ENCODE data around the gene SHLD2. TPM values are rescaled to one million over a fixed set of nuclear protein-coding genes. Genes with fewer than 3 reads are reported as not detected.

The SHLD2 gene
- polyA plus RNA-seq, result 10 to 100 TPM; 19.6 to 34.4 (median 27.2) TPM
- long read RNA-seq, donor 1, partial matches to known transcripts, result 11 of 24 reads
- long read RNA-seq, donor 1, other reads (novel, unspliced or antisense), result 10 of 24 reads
- long read RNA-seq, donor 2, result 0 reads
- long read RNA-seq, donor 3, partial matches to known transcripts, result 5 of 6 reads
- long read RNA-seq, donor 3, other reads (novel, unspliced or antisense), result 0 of 6 reads
- long read RNA-seq, donor 4, result 0 reads
- long read RNA-seq, donor 5, partial matches to known transcripts, result 0 of 2 reads
- long read RNA-seq, donor 5, other reads (novel, unspliced or antisense), result 0 of 2 reads
- long read RNA-seq, donor 6, partial matches to known transcripts, result 48 of 51 reads
- long read RNA-seq, donor 6, other reads (novel, unspliced or antisense), result 0 of 51 reads
- long read RNA-seq, donor 7, result 0 reads
- long read RNA-seq, donor 8, result 0 reads
- long read RNA-seq, donor 9, result 0 reads
- long read RNA-seq, donor 10, result 0 reads

DNA sequence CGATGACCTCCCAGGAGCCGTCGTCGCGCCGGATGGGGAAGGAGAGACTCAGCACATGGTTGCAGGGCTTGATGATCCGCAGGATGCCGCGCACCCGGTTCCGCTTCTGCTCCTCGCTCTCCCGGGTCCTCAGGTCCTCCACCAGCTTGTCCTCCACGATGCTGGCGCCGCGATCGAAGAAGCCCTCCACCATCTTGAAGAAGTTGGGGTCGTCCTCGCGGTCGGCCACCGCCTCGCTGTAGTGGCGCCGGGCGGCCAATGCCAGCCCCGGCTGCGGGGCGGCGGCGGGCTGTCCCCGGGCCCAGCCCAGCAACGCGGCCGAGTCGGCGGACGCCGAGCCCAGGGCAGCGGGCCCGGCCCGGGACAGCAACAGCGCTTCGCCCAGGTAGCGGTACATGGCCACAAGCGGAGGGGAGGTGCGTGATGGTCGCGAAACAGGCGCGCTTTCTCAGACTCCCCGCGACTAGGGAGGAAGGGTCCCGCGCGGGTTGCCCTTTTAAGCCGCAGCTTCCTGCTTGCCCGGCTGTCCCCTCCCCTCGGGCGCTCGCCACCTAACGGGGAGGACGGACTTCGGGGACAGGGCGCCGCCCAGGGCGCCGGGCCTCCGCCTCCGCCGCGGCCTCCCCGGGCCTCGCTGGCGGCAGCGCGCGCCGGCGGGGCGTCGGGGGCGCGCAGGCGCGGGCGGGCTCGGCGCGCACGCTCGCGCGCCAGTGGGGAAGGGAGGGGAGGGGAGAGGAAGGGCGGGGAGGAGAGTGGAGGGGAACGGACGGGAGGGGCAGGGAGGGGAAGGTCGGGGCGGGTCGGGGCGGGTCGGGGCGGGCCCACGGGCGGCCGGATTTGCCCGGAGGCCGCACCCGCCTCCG lies at the start of gene SHLD2, which contains the start of gene GLUD1:
Gene SHLD2, plus strand, starts transcription at position 834 of the 863 bp plus-strand sequence. CDS start 56,149 bp downstream, outside the sequence.
Gene GLUD1, minus strand, starts transcription at position 471 of the 863 bp plus-strand sequence. Its CDS starts 74 bp downstream, at position 397.
- 0 to 1% (median 0%) methylated on average over 41 to 111 of the region's 111 CpGs for WGBS, 3 donors

GRCh38 chr10:87045434-87045938 lies 49.5 kb upstream of the SHLD2 start:
- no peak for FAIRE-seq
- no peak for DNase-seq
- 97 to 99% (median 99%) methylated on average over 6 of the region's 6 CpGs for WGBS, 3 donors
- Histone ChIP-seq H3K36me3 (ENCODE audit: control insufficient read depth in 3 of 3, insufficient read depth in 2 of 3, low read depth in 1 of 3, low read length in 3 of 3) (peaks cover 2 to 24% (median 3%) of the 10 kb centered on the region in 3 donors), H3K27me3 (ENCODE audit: control insufficient read depth in 3 of 3, insufficient read depth in 3 of 3, low read length in 3 of 3) (no peaks in the 10 kb centered on the region), H3K9me3 (ENCODE audit: control insufficient read depth in 2 of 2, insufficient read depth in 1 of 2, low read depth in 1 of 2, low read length in 1 of 2) (no peaks in the 10 kb centered on the region), H3K4me3 (ENCODE audit: low read depth in 1 of 3, low read length in 3 of 3) (no peak overlapping the region), H3K4me1 (ENCODE audit: control insufficient read depth in 3 of 3, insufficient read depth in 2 of 3, low read depth in 1 of 3, low read length in 2 of 3) (no peaks in the 10 kb centered on the region), H3K27ac (ENCODE audit: low read depth in 1 of 3, low read length in 2 of 3) (no peak overlapping the region)

More for the DNA sequence above, at the start of gene SHLD2, which contains the start of gene GLUD1:
- no peaks in the 10 kb centered on the region for H3K9me3 ChIP-seq (ENCODE audit: control insufficient read depth in 2 of 2, insufficient read depth in 1 of 2, low read depth in 1 of 2, low read length in 1 of 2)
- FAIRE-seq (no peak), DNase-seq (peak; percentile 93 to 94)
- peak within 1 kb of the TSS; percentile 84 to 100 (median 98) for H3K27ac ChIP-seq (ENCODE audit: low read depth in 1 of 3, low read length in 2 of 3)
- no peaks in the 10 kb centered on the region for H3K27me3 ChIP-seq (ENCODE audit: control insufficient read depth in 3 of 3, insufficient read depth in 3 of 3, low read length in 3 of 3)
- peaks cover 0 to 11% (median 1%) of the 10 kb centered on the region in 3 donors for H3K36me3 ChIP-seq (ENCODE audit: control insufficient read depth in 3 of 3, insufficient read depth in 2 of 3, low read depth in 1 of 3, low read length in 3 of 3)
- H3K4me3 ChIP-seq (ENCODE audit: low read depth in 1 of 3, low read length in 3 of 3), result peak within 1 kb of the TSS; percentile 53 to 80 (median 80)
- peaks cover 2 to 12% (median 6%) of the 10 kb centered on the region in 3 donors for H3K4me1 ChIP-seq (ENCODE audit: control insufficient read depth in 3 of 3, insufficient read depth in 2 of 3, low read depth in 1 of 3, low read length in 2 of 3)

DNA sequence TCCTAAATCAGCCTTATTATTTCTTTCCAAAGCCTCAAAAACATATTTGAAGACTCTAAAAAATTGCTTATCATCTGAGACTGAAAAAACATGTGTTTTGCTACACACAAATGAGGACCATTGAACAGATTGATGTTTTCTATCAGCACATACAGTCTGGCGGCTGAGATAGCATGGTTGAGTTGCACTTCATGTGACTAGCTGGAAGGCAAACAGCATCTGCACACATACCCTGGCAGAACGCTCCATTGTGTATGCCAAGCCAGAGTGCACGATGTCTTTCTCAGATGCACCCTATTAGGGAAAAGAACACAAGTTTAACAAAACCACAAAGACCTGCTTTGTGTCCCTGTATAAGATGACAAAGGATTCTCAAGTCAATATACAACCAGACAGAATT lies 41.9 kb upstream of the SHLD2 start:
- H3K4me3 ChIP-seq (ENCODE audit: low read depth in 1 of 3, low read length in 3 of 3), result no peak overlapping the region
- no peaks in the 10 kb centered on the region for H3K9me3 ChIP-seq (ENCODE audit: control insufficient read depth in 2 of 2, insufficient read depth in 1 of 2, low read depth in 1 of 2, low read length in 1 of 2)
- DNase-seq (no peak), FAIRE-seq (no peak)
- H3K4me1 ChIP-seq (ENCODE audit: control insufficient read depth in 3 of 3, insufficient read depth in 2 of 3, low read depth in 1 of 3, low read length in 2 of 3), result no peaks in the 10 kb centered on the region
- H3K27me3 ChIP-seq (ENCODE audit: control insufficient read depth in 3 of 3, insufficient read depth in 3 of 3, low read length in 3 of 3), result no peaks in the 10 kb centered on the region
- H3K36me3 ChIP-seq (ENCODE audit: control insufficient read depth in 3 of 3, insufficient read depth in 2 of 3, low read depth in 1 of 3, low read length in 3 of 3), result peaks cover 24 to 47% (median 27%) of the 10 kb centered on the region in 3 donors
- H3K27ac ChIP-seq (ENCODE audit: low read depth in 1 of 3, low read length in 2 of 3), result no peak overlapping the region
- whole genome bisulfite sequencing, 3 donors, result 79 to 95% (median 93%) methylated on average over 3 of the region's 3 CpGs

GRCh38 chr10:87053577-87054181 lies 41.3 kb upstream of the SHLD2 start:
- 92 to 96% (median 93%) methylated on average over 7 of the region's 7 CpGs for WGBS, 3 donors
- no peak overlapping the region for H3K27ac ChIP-seq (ENCODE audit: low read depth in 1 of 3, low read length in 2 of 3)
- H3K36me3 ChIP-seq (ENCODE audit: control insufficient read depth in 3 of 3, insufficient read depth in 2 of 3, low read depth in 1 of 3, low read length in 3 of 3), result peaks cover 25 to 49% (median 27%) of the 10 kb centered on the region in 3 donors
- no peaks in the 10 kb centered on the region for H3K27me3 ChIP-seq (ENCODE audit: control insufficient read depth in 3 of 3, insufficient read depth in 3 of 3, low read length in 3 of 3)
- FAIRE-seq (no peak), DNase-seq (no peak)
- H3K4me3 ChIP-seq (ENCODE audit: low read depth in 1 of 3, low read length in 3 of 3), result no peak overlapping the region
- H3K9me3 ChIP-seq (ENCODE audit: control insufficient read depth in 2 of 2, insufficient read depth in 1 of 2, low read depth in 1 of 2, low read length in 1 of 2), result no peaks in the 10 kb centered on the region
- H3K4me1 ChIP-seq (ENCODE audit: control insufficient read depth in 3 of 3, insufficient read depth in 2 of 3, low read depth in 1 of 3, low read length in 2 of 3), result no peaks in the 10 kb centered on the region

DNA sequence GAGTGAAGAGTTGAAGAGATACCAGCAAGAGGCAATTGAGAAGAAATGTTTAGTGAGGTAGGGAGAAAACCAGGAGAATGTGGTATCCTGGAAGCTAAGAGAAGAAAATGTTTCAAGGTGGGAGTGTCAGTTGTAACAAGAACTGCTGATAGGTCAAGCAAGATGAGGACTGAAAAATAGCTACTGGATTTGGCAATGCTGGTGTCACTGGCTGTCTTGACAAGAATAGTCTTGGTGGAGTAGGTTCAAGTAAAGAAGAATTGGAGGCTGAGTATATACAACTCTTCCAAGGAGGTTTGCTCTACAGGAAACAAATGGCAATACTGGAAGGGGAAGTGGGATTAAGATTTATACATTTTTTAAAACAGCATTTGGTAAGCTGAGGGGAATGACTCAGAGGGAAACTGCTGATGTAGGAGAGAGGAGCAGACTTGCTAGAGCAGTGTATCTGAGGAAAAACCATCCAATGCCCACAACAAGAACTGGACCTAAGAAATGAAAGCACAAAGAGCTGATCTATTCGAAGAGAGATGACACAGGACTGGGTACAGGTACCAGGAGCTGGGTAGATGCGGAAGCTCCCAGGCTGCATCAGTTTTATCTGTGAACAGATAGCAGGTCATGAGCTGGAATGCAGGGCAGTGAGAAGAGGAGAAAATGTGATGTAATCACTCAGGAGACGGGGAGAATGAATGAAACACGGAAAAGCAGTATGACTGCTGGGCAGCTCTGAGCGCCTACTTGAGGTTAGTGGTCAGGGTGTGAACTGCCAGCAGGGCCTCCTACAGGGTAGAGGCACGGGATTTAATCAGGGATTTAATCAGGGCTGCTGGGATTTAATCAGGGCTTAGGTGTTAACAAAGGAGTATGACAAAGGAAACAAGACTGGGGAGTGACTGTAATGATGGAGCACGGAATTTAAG lies 40.4 kb upstream of the SHLD2 start:
- no peak overlapping the region for H3K4me3 ChIP-seq (ENCODE audit: low read depth in 1 of 3, low read length in 3 of 3)

DNA sequence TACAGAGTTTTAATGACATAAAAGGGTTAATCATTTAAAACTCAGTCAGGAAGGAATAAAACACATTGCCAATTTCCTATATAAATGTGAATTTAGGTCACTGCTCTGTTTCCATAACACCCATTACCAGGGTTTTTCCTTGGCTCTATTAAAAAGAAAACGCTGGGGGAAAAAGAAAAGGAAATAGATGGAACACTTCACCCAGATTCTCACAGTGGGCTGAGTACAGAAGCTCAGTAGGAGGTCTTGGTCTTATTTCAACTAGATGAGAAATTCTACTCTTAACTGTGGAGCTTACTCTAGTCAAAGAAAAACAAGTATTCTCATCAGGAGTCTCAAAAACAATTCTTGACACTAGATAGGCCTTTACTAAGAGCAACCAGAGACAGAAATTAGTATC lies 36.8 kb upstream of the SHLD2 start:
- Histone ChIP-seq H3K4me3 (ENCODE audit: low read depth in 1 of 3, low read length in 3 of 3) (no peak overlapping the region), H3K4me1 (ENCODE audit: control insufficient read depth in 3 of 3, insufficient read depth in 2 of 3, low read depth in 1 of 3, low read length in 2 of 3) (no peaks in the 10 kb centered on the region), H3K27me3 (ENCODE audit: control insufficient read depth in 3 of 3, insufficient read depth in 3 of 3, low read length in 3 of 3) (no peaks in the 10 kb centered on the region), H3K36me3 (ENCODE audit: control insufficient read depth in 3 of 3, insufficient read depth in 2 of 3, low read depth in 1 of 3, low read length in 3 of 3) (peaks cover 23 to 46% (median 26%) of the 10 kb centered on the region in 3 donors), H3K9me3 (ENCODE audit: control insufficient read depth in 2 of 2, insufficient read depth in 1 of 2, low read depth in 1 of 2, low read length in 1 of 2) (no peaks in the 10 kb centered on the region), H3K27ac (ENCODE audit: low read depth in 1 of 3, low read length in 2 of 3) (no peak overlapping the region)
- DNase-seq, result no peak
- FAIRE-seq, result no peak
- WGBS, 3 donors, result 70 to 89% (median 87%) methylated on average over 1 of the region's 1 CpG

More for the DNA sequence above, 40.4 kb upstream of the SHLD2 start:
- WGBS, 3 donors, result 70 to 80% (median 72%) methylated on average over 7 of the region's 7 CpGs
- FAIRE-seq (no peak), DNase-seq (no peak)
- peaks cover 26 to 42% (median 29%) of the 10 kb centered on the region in 3 donors for H3K36me3 ChIP-seq (ENCODE audit: control insufficient read depth in 3 of 3, insufficient read depth in 2 of 3, low read depth in 1 of 3, low read length in 3 of 3)
- no peaks in the 10 kb centered on the region for H3K9me3 ChIP-seq (ENCODE audit: control insufficient read depth in 2 of 2, insufficient read depth in 1 of 2, low read depth in 1 of 2, low read length in 1 of 2)
- no peaks in the 10 kb centered on the region for H3K4me1 ChIP-seq (ENCODE audit: control insufficient read depth in 3 of 3, insufficient read depth in 2 of 3, low read depth in 1 of 3, low read length in 2 of 3)
- H3K27me3 ChIP-seq (ENCODE audit: control insufficient read depth in 3 of 3, insufficient read depth in 3 of 3, low read length in 3 of 3), result no peaks in the 10 kb centered on the region
- H3K27ac ChIP-seq (ENCODE audit: low read depth in 1 of 3, low read length in 2 of 3), result no peak overlapping the region

GRCh38 chr10:87059401-87059800 lies 35.6 kb upstream of the SHLD2 start:
- peaks cover 20 to 47% (median 21%) of the 10 kb centered on the region in 3 donors for H3K36me3 ChIP-seq (ENCODE audit: control insufficient read depth in 3 of 3, insufficient read depth in 2 of 3, low read depth in 1 of 3, low read length in 3 of 3)
- no peak for DNase-seq
- H3K4me1 ChIP-seq (ENCODE audit: control insufficient read depth in 3 of 3, insufficient read depth in 2 of 3, low read depth in 1 of 3, low read length in 2 of 3), result no peaks in the 10 kb centered on the region
- H3K27ac ChIP-seq (ENCODE audit: low read depth in 1 of 3, low read length in 2 of 3), result no peak overlapping the region
- no peaks in the 10 kb centered on the region for H3K27me3 ChIP-seq (ENCODE audit: control insufficient read depth in 3 of 3, insufficient read depth in 3 of 3, low read length in 3 of 3)
- H3K4me3 ChIP-seq (ENCODE audit: low read depth in 1 of 3, low read length in 3 of 3), result no peak overlapping the region
- FAIRE-seq, result no peak
- 97 to 99% (median 98%) methylated on average over 1 of the region's 1 CpG for WGBS, 3 donors
- no peaks in the 10 kb centered on the region for H3K9me3 ChIP-seq (ENCODE audit: control insufficient read depth in 2 of 2, insufficient read depth in 1 of 2, low read depth in 1 of 2, low read length in 1 of 2)
